HepG2 (cell line): Measurements from ENCODE around the gene CHKA. TPM values are rescaled to one million over a fixed set of nuclear protein-coding genes. Genes with fewer than 3 reads are reported as not detected.
A peak's percentile ranks its signal among the peaks of the same experiment; 100 is the strongest.

Source experiments
- BRD4 ChIP-seq: sonication (generic); formaldehyde crosslinking; IDR thresholded peaks from 2 replicates; pipeline ENCODE4 v1.4.0; 2020; ENCODE audit warnings: missing genetic modification reagents
- ERF ChIP-seq: IDR thresholded peaks from 2 replicates; pipeline ENCODE4 v1.6.1; 2018; ENCODE audit warnings: missing biosample characterization, missing genetic modification reagents
- ETS1 ChIP-seq: sonication (generic); formaldehyde crosslinking; IDR thresholded peaks from 2 replicates; pipeline ENCODE4 v1.4.0; 2020; ENCODE audit warnings: missing genetic modification reagents
- GABPA ChIP-seq, 2 experiments: IDR thresholded peaks; 2 replicates each; pipeline ENCODE4 v1.6.1; 2011 to 2016; ENCODE audit warnings: low read depth in 2 of 2, low read length in 1 of 2, missing biosample characterization in 1 of 2, missing genetic modification characterization in 1 of 2
- GATA4 ChIP-seq: sonication (generic); IDR thresholded peaks from 2 replicates; pipeline ENCODE4 v1.6.1; 2016; ENCODE audit warnings: antibody characterized with exemption, low read depth, borderline replicate concordance
- LCORL ChIP-seq, 2 experiments: fragments of 450-650 bp in 1 of 2; sonication (generic) in 1 of 2; formaldehyde crosslinking in 1 of 2; IDR thresholded peaks; 2 replicates each; pipeline versions ENCODE4 v1.5.0 to v1.6.1; 2017 to 2020; ENCODE audit warnings: antibody characterized with exemption in 1 of 2, missing genetic modification reagents in 1 of 2
- MED8 ChIP-seq: sonication (generic); formaldehyde crosslinking; IDR thresholded peaks from 2 replicates; pipeline ENCODE4 v1.8.1; 2023; ENCODE audit warnings: mild to moderate bottlenecking, missing genetic modification reagents; ENCODE audit not compliant: insufficient replicate concordance
- MNT ChIP-seq: fragments of 450-650 bp; IDR thresholded peaks from 2 replicates; pipeline ENCODE4 v1.6.1; 2016
- MTA1 ChIP-seq: sonication (generic); formaldehyde crosslinking; IDR thresholded peaks from 2 replicates; pipeline ENCODE4 v1.4.0; 2020; ENCODE audit warnings: missing genetic modification reagents, mild to moderate bottlenecking, borderline replicate concordance
- MXD4 ChIP-seq: IDR thresholded peaks from 2 replicates; pipeline ENCODE4 v1.6.1; 2016; ENCODE audit warnings: mild to moderate bottlenecking, missing biosample characterization, missing genetic modification reagents
- MYC ChIP-seq: sonication (generic); formaldehyde crosslinking; IDR thresholded peaks from 2 replicates; pipeline ENCODE4 v1.9.0; 2021; ENCODE audit warnings: missing genetic modification reagents, borderline replicate concordance
- RAD21 ChIP-seq: fragments of 450-650 bp; formaldehyde crosslinking; IDR thresholded peaks from 2 replicates; pipeline ENCODE4 v1.5.0; 2020; ENCODE audit warnings: mild to moderate bottlenecking
- SSRP1 ChIP-seq: IDR thresholded peaks from 2 replicates; pipeline ENCODE4 v1.6.1; 2016; ENCODE audit warnings: control low read depth
- TBX3 ChIP-seq: fragments of 450-650 bp; IDR thresholded peaks from 2 replicates; pipeline ENCODE4 v1.6.1; 2017; ENCODE audit warnings: antibody characterized with exemption, mild to moderate bottlenecking, inconsistent platforms, borderline replicate concordance
- TGIF2 ChIP-seq: IDR thresholded peaks from 2 replicates; pipeline ENCODE4 v1.6.1; 2016; ENCODE audit warnings: control low read depth, missing compliant biosample characterization
- TP53 ChIP-seq: sonication (generic); formaldehyde crosslinking; conservative IDR thresholded peaks from 2 replicates; pipeline ENCODE4 v1.4.0; 2020; ENCODE audit warnings: missing genetic modification reagents
- ZNF160 ChIP-seq: sonication (generic); formaldehyde crosslinking; IDR thresholded peaks from 2 replicates; pipeline ENCODE4 v1.8.0; 2022; ENCODE audit warnings: mild to moderate bottlenecking, inconsistent platforms, missing genetic modification reagents
- ZNF282 ChIP-seq: fragments of 450-650 bp; IDR thresholded peaks from 2 replicates; pipeline ENCODE4 v1.6.1; 2018; ENCODE audit not compliant: partially characterized antibody
- ZNF317 ChIP-seq: sonication (generic); formaldehyde crosslinking; IDR thresholded peaks from 2 replicates; pipeline ENCODE4 v1.5.0; 2020; ENCODE audit warnings: mild to moderate bottlenecking, missing genetic modification reagents
- ZNF354B ChIP-seq: sonication (generic); formaldehyde crosslinking; IDR thresholded peaks from 2 replicates; pipeline ENCODE4 v1.8.0; 2022; ENCODE audit warnings: mild to moderate bottlenecking, missing genetic modification reagents
- ZNF549 ChIP-seq: sonication (generic); formaldehyde crosslinking; IDR thresholded peaks from 2 replicates; pipeline ENCODE4 v1.5.0; 2020; ENCODE audit warnings: missing genetic modification reagents
- ZNF670 ChIP-seq: sonication (generic); formaldehyde crosslinking; IDR thresholded peaks from 2 replicates; pipeline ENCODE4 v1.8.0; 2022; ENCODE audit warnings: mild to moderate bottlenecking, missing genetic modification reagents, borderline replicate concordance
- ZNF768 ChIP-seq: sonication (generic); formaldehyde crosslinking; IDR thresholded peaks from 2 replicates; pipeline ENCODE4 v1.4.0; 2020; ENCODE audit warnings: missing genetic modification reagents
- ZNF781 ChIP-seq: sonication (generic); formaldehyde crosslinking; IDR thresholded peaks from 2 replicates; pipeline ENCODE4 v1.5.1; 2020; ENCODE audit warnings: borderline replicate concordance, mild to moderate bottlenecking, missing genetic modification reagents; ENCODE audit errors: not compliant biosample characterization
- polyA plus RNA-seq, 8 experiments: library from polyadenylated mRNA; depleted of rRNA in 3 of 8; stranded (reverse) in 7 of 8; unstranded in 1 of 8; fragments of >200 nt; fragmentation: Illumina TruSeq in 4 of 8; extraction: Trizol in 4 of 8; gene quantifications; 2 replicates each; pipeline versions ENCODE4 v1.2.1 to v1.2.3, GENCODE V29; 2011 to 2016; ENCODE audit warnings: low read depth in 4 of 8, missing spikeins in 1 of 8, mixed read lengths in 1 of 8; ENCODE audit not compliant: insufficient read depth in 1 of 8
- total RNA-seq, 5 experiments: library from RNA; depleted of rRNA; stranded (reverse); fragments of >200 nt; fragmentation: Illumina TruSeq; extraction: Trizol; gene quantifications; 2 replicates each; pipeline ENCODE4 v1.2.3, GENCODE V29; 2016; ENCODE audit warnings: low read depth in 1 of 5
- TF ChIP-seq, protein P1 (sequence below), 2 experiments: sonication (generic) in 1 of 2; formaldehyde crosslinking in 1 of 2; IDR thresholded peaks; 2 replicates each; pipeline versions ENCODE4 v1.4.0 to v1.6.1; 2016 to 2020; ENCODE audit warnings: borderline replicate concordance in 1 of 2, low read depth in 1 of 2, mild to moderate bottlenecking in 1 of 2, missing genetic modification reagents in 1 of 2

The CHKA gene
- total and polyA plus RNA-seq, 2 of the 13 experiments (the other 11 are each of a cell fraction or from before 2014, with no cell fraction given), result 71.6 to 92.7 TPM

- TF ChIP-seq ETS1, result no peak
- no peak for TF ChIP-seq ERF (CRISPR knock-in tag)
- no peak for TF ChIP-seq TBX3
- TF ChIP-seq SSRP1, result 0 out of 2 replicates have a peak, but pooled peaks have one; percentile 22
- no peak for TF ChIP-seq ZNF549 (CRISPR knock-in tag)
- TF ChIP-seq MXD4 (CRISPR knock-in tag), result no peak
- TF ChIP-seq TGIF2, result no peak
- TF ChIP-seq MYC (CRISPR knock-in tag), result 0 out of 2 replicates have a peak, but pooled peaks have one; percentile 5
- TF ChIP-seq RAD21 (CRISPR knock-in tag), result peak; percentile 77
- peak; percentile 81 for TF ChIP-seq ZNF768 (CRISPR knock-in tag)
- TF ChIP-seq ZNF282, result no peak
- no peak for TF ChIP-seq GABPA (IDR thresholded peaks at IDR 0.05; ENCODE audit: low read depth, low read length)
- TF ChIP-seq GABPA (CRISPR knock-in tag; IDR thresholded peaks at IDR 0.05; ENCODE audit: low read depth), result no peak
- TF ChIP-seq ZNF670, result no peak
- TF ChIP-seq ZNF781, result no peak
- TF ChIP-seq MED8 (CRISPR knock-in tag), result peak; percentile 36
- TF ChIP-seq LCORL (IDR thresholded peaks at IDR 0.05), result no peak
- TF ChIP-seq LCORL (CRISPR knock-in tag; IDR thresholded peaks at IDR 0.05), result 0 out of 2 replicates have a peak, but pooled peaks have one; percentile 22
- no peak for TF ChIP-seq MNT
- no peak for TF ChIP-seq ZNF354B (CRISPR knock-in tag)
- no peak for TF ChIP-seq ZNF317
- no peak for TF ChIP-seq TP53
- TF ChIP-seq, protein P1, sequence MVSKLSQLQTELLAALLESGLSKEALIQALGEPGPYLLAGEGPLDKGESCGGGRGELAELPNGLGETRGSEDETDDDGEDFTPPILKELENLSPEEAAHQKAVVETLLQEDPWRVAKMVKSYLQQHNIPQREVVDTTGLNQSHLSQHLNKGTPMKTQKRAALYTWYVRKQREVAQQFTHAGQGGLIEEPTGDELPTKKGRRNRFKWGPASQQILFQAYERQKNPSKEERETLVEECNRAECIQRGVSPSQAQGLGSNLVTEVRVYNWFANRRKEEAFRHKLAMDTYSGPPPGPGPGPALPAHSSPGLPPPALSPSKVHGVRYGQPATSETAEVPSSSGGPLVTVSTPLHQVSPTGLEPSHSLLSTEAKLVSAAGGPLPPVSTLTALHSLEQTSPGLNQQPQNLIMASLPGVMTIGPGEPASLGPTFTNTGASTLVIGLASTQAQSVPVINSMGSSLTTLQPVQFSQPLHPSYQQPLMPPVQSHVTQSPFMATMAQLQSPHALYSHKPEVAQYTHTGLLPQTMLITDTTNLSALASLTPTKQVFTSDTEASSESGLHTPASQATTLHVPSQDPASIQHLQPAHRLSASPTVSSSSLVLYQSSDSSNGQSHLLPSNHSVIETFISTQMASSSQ (IDR thresholded peaks at IDR 0.05; ENCODE audit: low read depth), result no peak
- TF ChIP-seq, protein P1 (CRISPR knock-in tag; IDR thresholded peaks at IDR 0.05; ENCODE audit: borderline replicate concordance), result no peak
- TF ChIP-seq MTA1 (CRISPR knock-in tag), result 0 out of 2 replicates have a peak, but pooled peaks have one; percentile 18
- TF ChIP-seq GATA4, result no peak
- no peak for TF ChIP-seq BRD4 (CRISPR knock-in tag)
- TF ChIP-seq ZNF160 (CRISPR knock-in tag), result no peak
These were observed 99.9 kb downstream of the CHKA start (continued) for GRCh38 chr11:68021167-68021787.
